C4-2B (cell line): ENCODE data around the gene ATP9A.

ENCODE experiments used
- ZFX ChIP-seq: fragments of 450-650 bp; IDR thresholded peaks from 2 replicates; pipeline ENCODE4 v1.6.1; 2017
- TF ChIP-seq, protein P1 (sequence below): fragments of 450-650 bp; conservative IDR thresholded peaks from 2 replicates; pipeline ENCODE4 v1.5.1; 2017; ENCODE audit warnings: mild to moderate bottlenecking

DNA sequence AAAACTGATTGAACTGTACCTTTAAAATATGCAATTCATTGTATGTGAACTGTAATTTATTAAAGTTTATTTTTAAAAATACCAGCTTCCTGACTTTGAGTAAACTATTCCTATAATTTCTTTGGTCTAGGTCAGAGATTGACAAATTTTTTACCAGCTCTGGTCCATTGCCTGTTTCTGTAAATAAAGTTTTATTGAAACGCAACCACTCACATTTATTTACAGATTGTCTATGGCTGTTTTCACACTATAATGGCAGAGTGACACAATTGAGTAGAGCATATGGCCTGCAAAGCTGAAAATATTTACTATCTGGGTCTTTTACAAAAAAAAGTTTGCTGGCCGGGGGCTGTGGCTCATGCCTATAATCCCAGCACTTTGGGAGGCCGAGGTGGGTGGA is 192.7 kb downstream of the ATP9A start:
- TF ChIP-seq, protein P1, sequence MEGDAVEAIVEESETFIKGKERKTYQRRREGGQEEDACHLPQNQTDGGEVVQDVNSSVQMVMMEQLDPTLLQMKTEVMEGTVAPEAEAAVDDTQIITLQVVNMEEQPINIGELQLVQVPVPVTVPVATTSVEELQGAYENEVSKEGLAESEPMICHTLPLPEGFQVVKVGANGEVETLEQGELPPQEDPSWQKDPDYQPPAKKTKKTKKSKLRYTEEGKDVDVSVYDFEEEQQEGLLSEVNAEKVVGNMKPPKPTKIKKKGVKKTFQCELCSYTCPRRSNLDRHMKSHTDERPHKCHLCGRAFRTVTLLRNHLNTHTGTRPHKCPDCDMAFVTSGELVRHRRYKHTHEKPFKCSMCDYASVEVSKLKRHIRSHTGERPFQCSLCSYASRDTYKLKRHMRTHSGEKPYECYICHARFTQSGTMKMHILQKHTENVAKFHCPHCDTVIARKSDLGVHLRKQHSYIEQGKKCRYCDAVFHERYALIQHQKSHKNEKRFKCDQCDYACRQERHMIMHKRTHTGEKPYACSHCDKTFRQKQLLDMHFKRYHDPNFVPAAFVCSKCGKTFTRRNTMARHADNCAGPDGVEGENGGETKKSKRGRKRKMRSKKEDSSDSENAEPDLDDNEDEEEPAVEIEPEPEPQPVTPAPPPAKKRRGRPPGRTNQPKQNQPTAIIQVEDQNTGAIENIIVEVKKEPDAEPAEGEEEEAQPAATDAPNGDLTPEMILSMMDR = no peak
- no peak for TF ChIP-seq ZFX
